ENCODE data around the gene DCAF11. TPM values are rescaled to one million over a fixed set of nuclear protein-coding genes. Genes with fewer than 3 reads are reported as not detected.

The DCAF11 gene
- total RNA-seq, 2 experiments from 2014 or later, result 74.8 to 75.3 TPM

DNA sequence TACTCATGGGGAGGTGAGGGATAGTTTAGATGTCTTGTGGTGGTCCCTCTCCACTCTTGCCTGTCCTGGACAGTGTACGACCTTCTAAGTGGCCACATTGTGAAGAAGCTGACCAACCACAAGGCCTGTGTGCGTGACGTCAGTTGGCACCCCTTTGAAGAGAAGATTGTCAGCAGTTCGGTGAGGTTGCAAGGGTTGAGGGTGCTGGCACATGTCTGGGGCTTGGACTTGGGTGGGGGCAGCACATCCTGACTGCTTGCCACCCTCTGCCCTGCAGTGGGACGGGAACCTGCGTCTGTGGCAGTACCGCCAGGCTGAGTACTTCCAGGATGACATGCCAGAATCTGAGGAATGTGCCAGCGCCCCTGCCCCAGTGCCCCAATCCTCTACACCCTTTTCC lies 8.3 kb downstream of the DCAF11 start:
- no peak for DNase-seq
- peaks cover 10% of the 10 kb centered on the region for H3K4me1 Mint-ChIP-seq (ENCODE audit: low read depth)
- ATAC-seq (ENCODE audit: poor library complexity), result no peak
- no peak overlapping the region for H3K4me3 ChIP-seq (ENCODE audit: low read length)
- H3K27me3 Mint-ChIP-seq, result no peaks in the 10 kb centered on the region
- H3K27ac Mint-ChIP-seq, result no peak overlapping the region
- H3K9me3 ChIP-seq (ENCODE audit: control insufficient read depth in 1 of 2, insufficient read depth in 1 of 2, low read length in 2 of 2), result no peaks in the 10 kb centered on the region
- TF ChIP-seq, protein P1, sequence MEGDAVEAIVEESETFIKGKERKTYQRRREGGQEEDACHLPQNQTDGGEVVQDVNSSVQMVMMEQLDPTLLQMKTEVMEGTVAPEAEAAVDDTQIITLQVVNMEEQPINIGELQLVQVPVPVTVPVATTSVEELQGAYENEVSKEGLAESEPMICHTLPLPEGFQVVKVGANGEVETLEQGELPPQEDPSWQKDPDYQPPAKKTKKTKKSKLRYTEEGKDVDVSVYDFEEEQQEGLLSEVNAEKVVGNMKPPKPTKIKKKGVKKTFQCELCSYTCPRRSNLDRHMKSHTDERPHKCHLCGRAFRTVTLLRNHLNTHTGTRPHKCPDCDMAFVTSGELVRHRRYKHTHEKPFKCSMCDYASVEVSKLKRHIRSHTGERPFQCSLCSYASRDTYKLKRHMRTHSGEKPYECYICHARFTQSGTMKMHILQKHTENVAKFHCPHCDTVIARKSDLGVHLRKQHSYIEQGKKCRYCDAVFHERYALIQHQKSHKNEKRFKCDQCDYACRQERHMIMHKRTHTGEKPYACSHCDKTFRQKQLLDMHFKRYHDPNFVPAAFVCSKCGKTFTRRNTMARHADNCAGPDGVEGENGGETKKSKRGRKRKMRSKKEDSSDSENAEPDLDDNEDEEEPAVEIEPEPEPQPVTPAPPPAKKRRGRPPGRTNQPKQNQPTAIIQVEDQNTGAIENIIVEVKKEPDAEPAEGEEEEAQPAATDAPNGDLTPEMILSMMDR (IDR thresholded peaks at IDR 0.05), result no peak
- H3K36me3 Mint-ChIP-seq (ENCODE audit: low read depth), result peaks cover 71% of the 10 kb centered on the region
- no peaks in the 10 kb centered on the region for H3K9me3 Mint-ChIP-seq
- no peak overlapping the region for H3K27ac ChIP-seq (ENCODE audit: low read depth in 1 of 2, low read length in 2 of 2)
- no peaks in the 10 kb centered on the region for H3K27me3 ChIP-seq (ENCODE audit: control insufficient read depth in 1 of 2, insufficient read depth in 2 of 2, low read length in 2 of 2)
- H3K4me3 Mint-ChIP-seq, result no peak overlapping the region
- POLR2A ChIA-PET, result interaction anchor here (6.2 kb wide), 1 partner anchor 8 kb away, joined by 33 read pairs; the partner anchor contains the start of genes DCAF11 and NRL
- H3K4me1 ChIP-seq (ENCODE audit: insufficient read depth, low read length), result peaks cover 7% of the 10 kb centered on the region
- H3K36me3 ChIP-seq (ENCODE audit: insufficient read depth, low read length), result peaks cover 61% of the 10 kb centered on the region
- intact Hi-C loops (cut with DNase I, micrococcal nuclease), result loop anchor here in 1 of 2 experiments (1.0 kb wide), 1 partner anchor 9 kb away; no protein-coding TSS in a partner anchor
- CTCF ChIA-PET, result no interaction called here

DNA sequence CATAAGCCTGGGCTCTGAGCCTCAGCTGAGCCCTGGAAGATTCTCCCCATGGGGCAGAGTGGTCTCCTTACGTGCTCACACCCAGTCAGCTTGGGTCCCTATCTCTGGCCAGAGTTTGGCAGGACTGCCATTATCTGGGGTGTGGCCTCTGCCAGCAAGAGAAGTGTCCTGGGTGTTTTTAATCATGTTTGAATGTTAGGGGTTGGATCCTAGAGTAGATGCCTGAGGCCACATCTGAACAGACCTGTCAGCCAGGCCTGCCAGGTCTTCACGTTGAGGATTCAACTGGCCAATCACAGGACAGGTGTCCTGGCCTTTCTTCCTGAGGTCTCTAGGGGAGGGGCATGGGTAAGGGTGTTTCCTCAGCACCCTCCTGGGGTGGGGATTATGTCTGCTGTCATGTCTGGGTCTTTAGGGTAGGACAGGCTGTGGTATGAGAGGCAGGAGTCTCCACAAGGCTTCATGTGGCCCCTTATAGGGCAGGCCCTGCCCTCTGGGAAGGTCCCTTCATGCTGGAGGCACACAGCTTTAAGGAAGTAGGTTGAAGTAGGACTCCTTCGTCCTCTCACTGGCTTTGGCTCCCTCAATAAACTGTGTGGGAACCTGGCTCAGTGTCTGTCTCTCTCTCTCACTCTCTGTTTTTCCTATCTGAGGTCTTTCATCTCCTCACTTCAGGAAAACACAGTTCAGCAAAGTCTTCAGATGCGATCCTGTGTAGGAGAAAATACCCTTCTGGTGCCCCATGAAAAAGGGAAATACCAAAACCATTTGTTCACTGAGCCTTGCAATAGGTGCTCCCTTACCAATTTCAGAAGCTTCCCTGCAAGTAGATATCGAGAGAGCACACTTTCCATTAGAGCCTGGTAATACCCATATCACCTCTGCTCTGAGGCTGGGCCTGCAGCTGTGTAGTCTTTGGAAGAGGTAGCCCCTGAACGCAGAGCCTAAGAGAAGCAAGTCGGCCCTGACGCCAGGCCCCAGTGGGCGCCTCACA lies 9.1 kb downstream of the DCAF11 start:
- TF ChIP-seq, protein P1 (IDR thresholded peaks at IDR 0.05), result no peak
- Histone ChIP-seq H3K27me3 (ENCODE audit: control insufficient read depth in 1 of 2, insufficient read depth in 2 of 2, low read length in 2 of 2) (no peaks in the 10 kb centered on the region), H3K4me3 (ENCODE audit: low read length) (no peak overlapping the region), H3K4me1 (ENCODE audit: insufficient read depth, low read length) (peaks cover 2% of the 10 kb centered on the region), H3K27ac (ENCODE audit: low read depth in 1 of 2, low read length in 2 of 2) (no peak overlapping the region), H3K9me3 (ENCODE audit: control insufficient read depth in 1 of 2, insufficient read depth in 1 of 2, low read length in 2 of 2) (no peaks in the 10 kb centered on the region), H3K36me3 (ENCODE audit: insufficient read depth, low read length) (peaks cover 53% of the 10 kb centered on the region)
- ChIA-PET CTCF (no interaction called here), POLR2A (interaction anchor here (1.1 to 6.2 kb wide), 3 partner anchors 9 to 37 kb away, joined by 4 to 33 read pairs (median 6); partner anchors contain the start of genes DCAF11, IRF9, NRL and PSME1)
- H3K9me3 Mint-ChIP-seq, result no peaks in the 10 kb centered on the region
- intact Hi-C loops (cut with DNase I, micrococcal nuclease), result no loop called here
- ATAC-seq (ENCODE audit: poor library complexity), result no peak
- H3K36me3 Mint-ChIP-seq (ENCODE audit: low read depth), result peaks cover 62% of the 10 kb centered on the region
- H3K4me1 Mint-ChIP-seq (ENCODE audit: low read depth), result peaks cover 6% of the 10 kb centered on the region
- no peak overlapping the region for H3K27ac Mint-ChIP-seq
- no peaks in the 10 kb centered on the region for H3K27me3 Mint-ChIP-seq
- H3K4me3 Mint-ChIP-seq, result no peak overlapping the region
- DNase-seq, result no peak

DNA sequence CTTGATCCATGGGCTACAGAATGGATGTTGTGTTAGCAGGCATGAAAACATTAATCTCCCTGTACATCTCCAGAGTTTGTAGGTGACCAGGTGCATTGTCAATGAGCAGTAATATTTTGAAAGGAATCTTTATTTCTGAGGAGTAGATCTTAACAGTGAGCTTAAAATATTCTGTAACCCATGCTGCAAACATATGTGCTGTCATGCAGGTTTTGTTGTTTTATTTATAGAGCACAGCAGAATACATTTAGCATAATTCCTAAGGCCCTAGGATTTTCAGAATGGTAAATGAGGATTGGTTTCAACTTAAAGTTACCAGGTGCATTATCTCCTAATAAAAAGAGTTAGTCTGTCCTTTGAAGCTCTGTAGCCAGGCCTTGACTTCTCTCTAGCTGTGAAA lies 12.4 kb downstream of the DCAF11 start:
- TF ChIP-seq, protein P1 (IDR thresholded peaks at IDR 0.05), result no peak
- H3K27ac Mint-ChIP-seq, result no peak overlapping the region
- POLR2A ChIA-PET, result interaction anchor here (1.8 to 6.2 kb wide), 3 partner anchors 9 to 18 kb away, joined by 6 to 33 read pairs (median 6); partner anchors contain the start of genes DCAF11, NRL and PSME1
- no peaks in the 10 kb centered on the region for H3K27me3 Mint-ChIP-seq
- H3K9me3 ChIP-seq (ENCODE audit: control insufficient read depth in 1 of 2, insufficient read depth in 1 of 2, low read length in 2 of 2), result no peaks in the 10 kb centered on the region
- CTCF ChIA-PET, result interaction anchor here (2.8 kb wide), 1 partner anchor 18 kb away, joined by 11 read pairs; no protein-coding TSS in a partner anchor
- no peaks in the 10 kb centered on the region for H3K9me3 Mint-ChIP-seq
- H3K36me3 Mint-ChIP-seq (ENCODE audit: low read depth), result peaks cover 33% of the 10 kb centered on the region
- ATAC-seq (ENCODE audit: poor library complexity), result no peak
- peaks cover 6% of the 10 kb centered on the region for H3K4me1 ChIP-seq (ENCODE audit: insufficient read depth, low read length)
- no peak overlapping the region for H3K4me3 ChIP-seq (ENCODE audit: low read length)
- intact Hi-C loops (cut with DNase I, micrococcal nuclease), result no loop called here
- H3K27ac ChIP-seq (ENCODE audit: low read depth in 1 of 2, low read length in 2 of 2), result no peak overlapping the region
- DNase-seq, result no peak
- H3K4me1 Mint-ChIP-seq (ENCODE audit: low read depth), result peaks cover 8% of the 10 kb centered on the region
- H3K4me3 Mint-ChIP-seq, result no peak overlapping the region
- H3K36me3 ChIP-seq (ENCODE audit: insufficient read depth, low read length), result peaks cover 23% of the 10 kb centered on the region
- H3K27me3 ChIP-seq (ENCODE audit: control insufficient read depth in 1 of 2, insufficient read depth in 2 of 2, low read length in 2 of 2), result no peaks in the 10 kb centered on the region
